Coronary artery (tissue), 2 donors: ENCODE results near the gene JCAD.
"Not testable (repeated sequence)": the region's sequence is repeated elsewhere in the genome, so short reads cannot be mapped to it uniquely, and the experiment has no call there.

ENCODE experiments used
- DNase-seq: peaks from one replicate; pipeline ENCODE4 v3.0.0-alpha.2; 2017; ENCODE audit warnings: low spot score
- H3K27ac ChIP-seq, 2 donors: fragments of 200-600 bp; sonication (generic); one replicate each; pipeline ENCODE4 v1.5.1; 2016 to 2019
- H3K4me3 ChIP-seq: fragments of 200-600 bp; sonication (generic); 2 replicates; pipeline ENCODE4 v1.5.1; 2016; ENCODE audit warnings: mild to moderate bottlenecking, moderate library complexity
- CTCF ChIP-seq: fragments of 200-600 bp; sonication (generic); IDR thresholded peaks from one replicate; pipeline ENCODE4 v1.5.1; 2019; ENCODE audit warnings: antibody characterized with exemption

Gene JCAD

GRCh38 chr10:29993319-29993915 lies 66.0 kb downstream of the JCAD start:
- no peak for TF ChIP-seq CTCF
- H3K4me3 ChIP-seq: no peak overlapping the region
- no peak for DNase-seq
- H3K27ac ChIP-seq: no peak overlapping the region

- no peak for DNase-seq
- TF ChIP-seq CTCF: no peak
- H3K4me3 ChIP-seq: no peak overlapping the region
- H3K27ac ChIP-seq: no peak overlapping the region
Observed at GRCh38 chr10:29992914-29993313, 66.5 kb downstream of the JCAD start.

- Histone ChIP-seq H3K4me3 (no peak overlapping the region), H3K27ac (no peak overlapping the region)
- no peak for TF ChIP-seq CTCF
- no peak for DNase-seq
Observed at GRCh38 chr10:29991382-29991781, 68.0 kb downstream of the JCAD start.

- no peak for DNase-seq
- TF ChIP-seq CTCF: no peak
- H3K4me3 ChIP-seq: no peak overlapping the region
- H3K27ac ChIP-seq: no peak overlapping the region
Observed at GRCh38 chr10:29987471-29987870, 71.9 kb downstream of the JCAD start.

GRCh38 chr10:29982997-29983648 lies 76.3 kb downstream of the JCAD start:
- Histone ChIP-seq H3K27ac (no peak overlapping the region), H3K4me3 (no peak overlapping the region)
- no peak for DNase-seq
- TF ChIP-seq CTCF: no peak

GRCh38 chr10:29981510-29981909 lies 77.9 kb downstream of the JCAD start:
- TF ChIP-seq CTCF: no peak
- Histone ChIP-seq H3K4me3 (no peak overlapping the region), H3K27ac (no peak overlapping the region)
- no peak for DNase-seq

GRCh38 chr10:29980084-29980483 lies 79.3 kb downstream of the JCAD start:
- no peak for DNase-seq
- TF ChIP-seq CTCF: no peak

GRCh38 chr10:29979421-29979779 lies 80.0 kb downstream of the JCAD start:
- peak overlapping the region; percentile 55 to 76 for H3K27ac ChIP-seq
- DNase-seq, H3K4me3 ChIP-seq: not testable (repeated sequence)

More at GRCh38 chr10:29980084-29980483, 79.3 kb downstream of the JCAD start:
- Histone ChIP-seq H3K4me3 (no peak overlapping the region), H3K27ac (peak overlapping the region in 1 of 2 donors; percentile 46)
